T-cell (primary cell): Measurements from ENCODE around the gene SIRT7. TPM values are rescaled to one million over a fixed set of nuclear protein-coding genes. Genes with fewer than 3 reads are reported as not detected.
A peak's percentile ranks its signal among the peaks of the same experiment; 100 is the strongest.

Experiments used
- ATAC-seq, 4 experiments: fragments of 200-7000 bp in 3 of 4; fragments of 150-1000 bp in 1 of 4; cut with Tn5 transposase; replicated peaks in 1 of 4; 1 replicate in 3 of 4; 2 replicates in 1 of 4; pipeline ENCODE4 v1.10.0; 2021; ENCODE audit warnings: moderate library complexity in 3 of 4, mild to moderate bottlenecking in 2 of 4, moderate number of reproducible peaks in 1 of 4
- CTCF ChIA-PET, 2 donors: fragments of 300-600 bp; sonication (Branson Sonifier 250); formaldehyde crosslinking; loops; one replicate each; lab custom pipeline; 2022; ENCODE audit warnings: antibody characterized with exemption in 2 of 2; lab: Charles Lee
- POLR2A ChIA-PET, 2 donors: fragments of 300-600 bp; sonication (Branson Sonifier 250); formaldehyde crosslinking; loops; one replicate each; lab custom pipeline; 2022; ENCODE audit warnings: antibody characterized with exemption in 2 of 2; lab: Charles Lee
- DNase-seq, 35 experiments: peaks; one replicate each; pipeline versions ENCODE4 v3.0.0 to v3.0.0-alpha.2; 2013 to 2023
- H3K27ac ChIP-seq: one replicate; pipeline ENCODE4 v1.5.1; 2013; ENCODE audit warnings: low read length
- H3K27me3 ChIP-seq, 2 experiments: replicated peaks in 1 of 2; 1 replicate in 1 of 2; 2 replicates in 1 of 2; pipeline versions ENCODE4 v1.6.1 to v1.7.0; 2013; ENCODE audit warnings: low read length in 1 of 2, mixed read lengths in 1 of 2; ENCODE audit not compliant: control insufficient read depth in 2 of 2, insufficient read depth in 2 of 2; ENCODE audit errors: extremely low read depth in 1 of 2
- H3K36me3 ChIP-seq, 2 donors: 1 replicate in 1 of 2; 2 replicates in 1 of 2; pipeline versions ENCODE4 v1.6.1 to v1.7.0; 2013; ENCODE audit warnings: low read length in 1 of 2; ENCODE audit not compliant: control insufficient read depth in 2 of 2, insufficient read depth in 1 of 2; ENCODE audit errors: extremely low read depth in 1 of 2
- H3K4me1 ChIP-seq, 2 experiments: 1 replicate in 1 of 2; 2 replicates in 1 of 2; pipeline versions ENCODE4 v1.6.1 to v1.7.0; 2013; ENCODE audit warnings: low read length in 2 of 2, mixed read lengths in 1 of 2; ENCODE audit not compliant: insufficient read depth in 2 of 2, control insufficient read depth in 1 of 2; ENCODE audit errors: extremely low read depth in 1 of 2
- H3K4me3 ChIP-seq, 2 donors: 1 replicate in 1 of 2; 2 replicates in 1 of 2; pipeline versions ENCODE4 v1.5.1 to v1.7.0; 2013; ENCODE audit warnings: mild to moderate bottlenecking in 2 of 2, low read length in 1 of 2, moderate library complexity in 1 of 2; ENCODE audit not compliant: control insufficient read depth in 1 of 2; ENCODE audit errors: extremely low read depth in 1 of 2
- H3K9me3 ChIP-seq: 2 replicates; pipeline ENCODE4 v1.7.0; 2013
- H3K27ac Mint-ChIP-seq, 2 donors: one replicate each; pipeline ENCODE4 v1.8.0; 2020 to 2021; ENCODE audit warnings: mild to moderate bottlenecking in 2 of 2, mixed read lengths in 2 of 2
- H3K27me3 Mint-ChIP-seq, 2 donors: one replicate each; pipeline ENCODE4 v1.8.0; 2021 to 2022; ENCODE audit warnings: mixed read lengths in 2 of 2
- H3K36me3 Mint-ChIP-seq: one replicate; pipeline ENCODE4 v1.8.0; 2021; ENCODE audit warnings: mixed read lengths
- H3K4me1 Mint-ChIP-seq, 3 donors: one replicate each; pipeline ENCODE4 v1.8.0; 2020 to 2022; ENCODE audit warnings: mixed read lengths in 3 of 3, mild to moderate bottlenecking in 1 of 3
- H3K4me3 Mint-ChIP-seq, 3 donors: one replicate each; pipeline ENCODE4 v1.8.0; 2020 to 2022; ENCODE audit warnings: mild to moderate bottlenecking in 3 of 3, mixed read lengths in 3 of 3, moderate library complexity in 3 of 3
- H3K9me3 Mint-ChIP-seq, 3 donors: one replicate each; pipeline ENCODE4 v1.8.0; 2020 to 2022; ENCODE audit warnings: mixed read lengths in 3 of 3
- WGBS: methylation state at CpG from one replicate; pipeline ENCODE4 v1.1.5; 2013; ENCODE audit warnings: missing lambda C conversion rate; ENCODE audit not compliant: insufficient coverage; 5-methylcytosine and 5-hydroxymethylcytosine counted together
- total RNA-seq, 35 experiments: library from RNA in 6 of 35; stranded (reverse) in 6 of 35; fragments of 120-200 nt in 1 of 35; gene quantifications; one replicate each; pipeline versions ENCODE4 v1.2.1 to v1.2.4 and lab custom pipeline; 2013 to 2026

SIRT7 gene
- total RNA-seq, 5 donors from 2014 or later (not counting 1 experiment from before 2014, with no cell fraction given) = 54.3 to 96.2 (median 77.4) TPM

DNA sequence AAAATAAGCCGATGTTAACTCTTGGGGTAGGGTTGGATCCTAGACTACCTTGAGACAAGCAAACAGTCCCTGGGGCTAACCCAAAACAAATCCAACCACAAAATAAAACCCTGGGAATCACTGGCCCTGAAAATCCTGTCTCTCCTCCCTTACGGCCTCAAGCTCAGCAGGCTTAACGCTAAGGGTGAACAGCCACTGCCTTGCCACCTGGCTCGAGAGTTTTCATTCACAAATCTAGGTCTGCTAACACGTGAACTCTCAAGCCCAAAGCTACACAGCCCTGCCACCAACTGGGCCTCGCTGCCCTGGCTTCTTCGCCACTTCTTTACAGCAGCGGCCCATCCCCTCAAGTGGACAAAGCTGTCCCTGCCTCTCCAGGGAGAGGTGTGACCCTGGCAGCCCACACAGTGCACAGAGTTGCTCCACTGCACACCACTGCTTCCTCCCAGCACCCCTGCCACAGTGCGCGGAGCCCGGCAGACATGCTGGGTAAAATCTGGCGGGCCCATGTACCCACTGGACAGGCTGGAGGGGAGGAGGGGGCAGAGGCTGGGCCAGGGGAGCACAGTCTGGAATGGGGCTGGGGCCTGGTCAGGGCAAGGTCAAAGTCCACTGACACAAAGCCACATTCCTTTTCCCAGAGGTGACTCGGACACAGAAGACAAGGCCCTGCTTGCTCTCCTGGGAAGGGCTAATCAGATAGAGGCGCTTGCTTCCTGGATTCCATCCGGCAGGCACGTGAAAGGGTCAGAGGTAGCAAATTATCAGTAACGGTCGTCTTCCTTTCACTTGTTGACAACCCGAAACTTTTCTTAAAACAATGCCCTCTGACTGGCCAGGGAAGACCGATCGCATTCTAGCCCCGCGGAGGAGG, 7.8 kb downstream of the SIRT7 start:
- Histone ChIP-seq H3K4me1 (peaks cover 5 to 27% of the 10 kb centered on the region in 2 experiments), H3K27ac (no peak overlapping the region), H3K27me3 (no peaks in the 10 kb centered on the region), H3K36me3 (peaks cover 53 to 67% of the 10 kb centered on the region in 2 donors), H3K9me3 (no peaks in the 10 kb centered on the region), H3K4me3 (peak overlapping the region; percentile 70 to 90)
- ChIA-PET POLR2A (no interaction called here), CTCF (no interaction called here)
- Mint-ChIP-seq H3K27ac (peak overlapping the region; percentile 44 to 52), H3K4me1 (peaks cover 7 to 11% (median 8%) of the 10 kb centered on the region in 3 donors), H3K27me3 (no peaks in the 10 kb centered on the region), H3K4me3 (peak overlapping the region; percentile 69 to 85 (median 82)), H3K36me3 (peaks cover 13% of the 10 kb centered on the region), H3K9me3 (no peaks in the 10 kb centered on the region)
- WGBS = 60% methylated on average over 12 of the region's 23 CpGs
- DNase-seq (no peak), ATAC-seq (no peak)

DNA sequence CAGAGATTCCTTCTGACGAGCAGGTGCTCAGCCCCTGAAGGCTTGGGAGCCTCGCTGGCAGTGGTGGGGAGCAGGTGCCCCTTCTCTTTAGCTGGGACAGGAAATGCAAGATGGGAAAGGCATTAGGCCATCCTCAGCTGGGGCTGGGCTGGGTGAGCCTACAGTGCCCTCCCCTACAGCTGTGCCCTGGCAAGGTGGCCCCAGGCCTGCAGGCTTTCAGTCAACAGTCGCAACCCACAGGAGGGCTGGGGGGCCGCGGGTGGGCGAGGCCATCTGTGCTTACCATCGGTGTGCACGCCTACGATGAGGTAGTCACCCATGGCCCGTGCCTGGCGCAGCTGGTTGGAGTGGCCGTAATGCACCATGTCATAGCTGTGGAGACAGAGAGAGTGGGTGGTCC, 8.7 kb downstream of the SIRT7 start:
- H3K27me3 Mint-ChIP-seq = no peaks in the 10 kb centered on the region
- no peak for ATAC-seq
- Histone ChIP-seq H3K9me3 (no peaks in the 10 kb centered on the region), H3K4me3 (no peak overlapping the region), H3K4me1 (peaks cover 5 to 26% of the 10 kb centered on the region in 2 experiments), H3K36me3 (peaks cover 50 to 66% of the 10 kb centered on the region in 2 donors), H3K27ac (no peak overlapping the region), H3K27me3 (no peaks in the 10 kb centered on the region)
- no peak for DNase-seq
- ChIA-PET POLR2A (no interaction called here), CTCF (no interaction called here)
- 93% methylated on average over 11 of the region's 12 CpGs for WGBS
- peaks cover 9% of the 10 kb centered on the region for H3K36me3 Mint-ChIP-seq
- peak overlapping the region; percentile 69 to 85 (median 82) for H3K4me3 Mint-ChIP-seq
- H3K27ac Mint-ChIP-seq = no peak overlapping the region
- H3K4me1 Mint-ChIP-seq = peaks cover 7 to 9% (median 8%) of the 10 kb centered on the region in 3 donors
- no peaks in the 10 kb centered on the region for H3K9me3 Mint-ChIP-seq

DNA sequence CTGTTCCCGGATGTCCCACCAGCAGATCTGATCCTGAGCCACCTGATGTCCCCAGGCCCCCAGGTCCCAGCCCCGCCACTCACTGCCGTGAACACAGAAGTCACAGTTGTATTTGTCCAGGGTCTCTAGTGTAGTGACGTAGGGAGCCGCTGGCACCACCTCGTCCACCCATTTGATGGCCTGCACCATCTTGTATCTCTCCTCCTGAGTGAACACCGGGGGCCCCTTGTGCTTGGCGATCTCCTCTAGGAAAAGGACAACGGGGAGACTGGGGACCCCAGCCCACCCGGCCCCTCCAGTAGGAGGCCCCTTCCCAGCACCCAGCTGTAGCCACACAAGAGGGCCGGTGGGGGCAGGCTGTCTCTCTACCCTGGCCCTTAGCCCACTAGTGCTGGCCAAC, 9.2 kb downstream of the SIRT7 start:
- Histone ChIP-seq H3K27ac (no peak overlapping the region), H3K4me3 (no peak overlapping the region), H3K36me3 (peaks cover 46 to 65% of the 10 kb centered on the region in 2 donors), H3K9me3 (no peaks in the 10 kb centered on the region), H3K27me3 (no peaks in the 10 kb centered on the region), H3K4me1 (peaks cover 5 to 26% of the 10 kb centered on the region in 2 experiments)
- Mint-ChIP-seq H3K4me1 (peaks cover 7 to 9% (median 8%) of the 10 kb centered on the region in 3 donors), H3K4me3 (no peak overlapping the region), H3K27me3 (no peaks in the 10 kb centered on the region), H3K27ac (no peak overlapping the region), H3K36me3 (peaks cover 9% of the 10 kb centered on the region), H3K9me3 (no peaks in the 10 kb centered on the region)
- no peak for ATAC-seq
- CTCF ChIA-PET = no interaction called here
- DNase-seq = no peak
- 99% methylated on average over 11 of the region's 11 CpGs for WGBS
- POLR2A ChIA-PET = no interaction called here

DNA sequence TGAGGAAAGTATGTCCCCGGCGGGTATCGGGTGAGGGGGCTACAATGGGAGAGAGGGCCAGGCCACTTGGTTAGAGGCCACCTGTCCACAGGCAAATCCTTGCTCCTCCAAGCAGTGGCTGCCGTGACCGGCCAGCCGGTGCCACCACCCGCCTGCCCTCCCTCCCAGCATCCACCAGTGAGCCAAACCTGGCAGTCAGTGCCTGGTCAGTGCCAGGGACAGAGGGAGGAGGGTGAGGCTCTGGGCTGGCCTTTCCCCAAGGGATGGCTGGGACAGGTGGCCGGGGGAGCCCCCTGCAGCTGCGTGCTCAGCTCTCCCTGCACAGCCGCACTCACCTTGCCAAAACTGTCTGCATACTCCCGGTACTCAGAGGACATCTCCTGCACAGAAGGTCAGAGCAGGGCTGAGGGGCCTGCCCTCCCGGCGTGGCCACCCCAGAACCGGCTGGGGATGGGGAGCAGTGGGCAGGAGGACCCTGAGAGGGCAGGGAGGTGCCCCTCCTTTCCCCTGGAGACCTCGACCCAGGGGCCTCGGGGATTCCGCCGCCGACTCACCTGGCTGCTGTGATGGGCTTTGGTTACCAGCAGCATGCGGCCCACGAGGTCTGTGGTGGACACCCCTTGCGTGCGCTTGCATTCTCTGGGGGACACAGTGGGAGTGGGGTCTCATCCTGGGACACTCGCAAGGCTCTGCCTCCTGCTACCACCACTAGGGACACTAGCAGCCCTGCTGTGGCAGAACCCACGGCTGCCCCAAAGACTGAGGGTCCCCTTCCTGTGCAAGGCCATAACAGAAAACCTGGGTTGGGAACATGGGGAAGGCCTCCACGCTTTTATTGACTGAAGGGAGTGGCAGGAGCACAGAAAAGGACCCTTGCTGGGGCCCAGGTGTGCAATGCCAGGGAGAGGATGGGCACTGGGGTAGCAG, 10.5 kb downstream of the SIRT7 start:
- no peak overlapping the region for H3K27ac Mint-ChIP-seq
- H3K27me3 Mint-ChIP-seq = no peaks in the 10 kb centered on the region
- Histone ChIP-seq H3K27ac (no peak overlapping the region), H3K9me3 (no peaks in the 10 kb centered on the region), H3K4me1 (peaks cover 5 to 34% of the 10 kb centered on the region in 2 experiments), H3K4me3 (no peak overlapping the region), H3K36me3 (peaks cover 36 to 52% of the 10 kb centered on the region in 2 donors), H3K27me3 (peaks cover 0 to 11% of the 10 kb centered on the region in 2 experiments)
- CTCF ChIA-PET = no interaction called here
- H3K4me3 Mint-ChIP-seq = no peak overlapping the region
- H3K4me1 Mint-ChIP-seq = peaks cover 0 to 5% (median 3%) of the 10 kb centered on the region in 3 donors
- WGBS = 96% methylated on average over 13 of the region's 26 CpGs
- POLR2A ChIA-PET = no interaction called here
- no peak for DNase-seq
- H3K36me3 Mint-ChIP-seq = no peaks in the 10 kb centered on the region
- no peak for ATAC-seq
- no peaks in the 10 kb centered on the region for H3K9me3 Mint-ChIP-seq

DNA sequence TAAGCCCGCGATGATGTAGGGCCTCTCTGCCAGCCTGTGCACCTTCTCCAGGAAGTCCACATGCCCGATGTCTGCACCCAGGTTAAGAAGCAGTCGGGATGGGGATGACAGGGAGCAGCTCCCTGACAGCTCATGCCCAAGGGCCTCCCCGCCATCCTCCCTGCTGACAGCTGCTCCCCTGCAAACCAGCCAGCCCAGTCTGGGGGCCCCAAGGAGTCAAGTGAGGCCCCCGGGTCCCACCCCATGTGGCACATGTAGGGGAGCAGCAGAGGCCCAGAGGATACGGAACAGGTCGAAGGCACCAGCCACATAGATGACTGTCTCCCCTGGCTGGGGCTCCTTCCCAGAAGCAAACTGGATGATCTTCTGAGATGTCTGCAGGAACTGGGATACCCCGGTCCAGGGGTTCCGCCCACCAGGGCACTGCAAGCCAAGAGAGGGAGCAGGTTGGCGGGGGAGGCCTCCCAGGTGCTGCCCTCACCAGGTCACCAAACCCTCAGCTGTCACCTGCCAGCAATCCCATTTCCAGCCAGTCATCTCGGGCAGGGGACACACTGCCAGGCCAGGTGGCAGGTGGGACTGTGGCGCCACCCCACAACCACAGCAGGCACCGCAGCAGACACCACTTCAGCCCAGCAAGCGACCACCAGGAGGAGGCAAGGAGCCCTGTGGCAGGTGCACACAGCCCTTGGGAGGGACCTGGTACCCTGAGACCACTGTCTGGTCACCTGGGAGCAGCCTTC, 11.3 kb downstream of the SIRT7 start:
- Mint-ChIP-seq H3K9me3 (no peaks in the 10 kb centered on the region), H3K27me3 (peaks cover 0 to under 1% of the 10 kb centered on the region in 2 donors), H3K36me3 (no peaks in the 10 kb centered on the region), H3K4me3 (no peak overlapping the region), H3K4me1 (peaks cover 0 to 3% (median 3%) of the 10 kb centered on the region in 3 donors), H3K27ac (no peak overlapping the region)
- Histone ChIP-seq H3K36me3 (peaks cover 31 to 45% of the 10 kb centered on the region in 2 donors), H3K4me1 (peaks cover 5 to 34% of the 10 kb centered on the region in 2 experiments), H3K4me3 (no peak overlapping the region), H3K27ac (no peak overlapping the region), H3K27me3 (peaks cover 0 to 14% of the 10 kb centered on the region in 2 experiments), H3K9me3 (no peaks in the 10 kb centered on the region)
- WGBS = 93% methylated on average over 15 of the region's 15 CpGs
- ATAC-seq (no peak), DNase-seq (no peak)
- ChIA-PET CTCF (no interaction called here), POLR2A (no interaction called here)
